Fibroblast of the conjunctiva (primary cell): ENCODE results near the gene KRT74.
"Not testable (repeated sequence)": the region's sequence is repeated elsewhere in the genome, so short reads cannot be mapped to it uniquely, and the experiment has no call there.

Source experiments
- DNase-seq: peaks from one replicate; pipeline ENCODE4 v3.0.0-alpha.2; 2010; ENCODE audit warnings: low read depth

Gene KRT74

DNA sequence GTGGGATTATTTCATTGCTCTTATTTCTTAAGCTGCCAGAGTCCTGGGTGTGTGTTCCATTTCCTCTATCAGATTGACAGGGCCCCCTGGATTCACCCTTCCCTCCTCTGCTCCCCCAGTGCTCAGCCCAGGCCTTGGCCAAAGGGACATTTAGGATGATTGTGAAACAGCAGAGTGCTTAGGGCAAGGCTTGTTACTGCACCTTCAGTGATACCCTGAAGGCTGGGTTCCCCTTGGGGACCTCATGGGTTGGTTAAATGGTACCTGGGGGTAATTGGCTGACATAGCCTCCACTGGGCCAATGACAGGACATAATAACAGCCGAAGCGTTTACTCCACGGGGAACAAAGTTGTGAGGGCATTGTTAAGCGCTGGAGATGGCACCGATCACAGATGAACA, 28.9 kb upstream of the KRT74 start:
- no peak for DNase-seq

DNA sequence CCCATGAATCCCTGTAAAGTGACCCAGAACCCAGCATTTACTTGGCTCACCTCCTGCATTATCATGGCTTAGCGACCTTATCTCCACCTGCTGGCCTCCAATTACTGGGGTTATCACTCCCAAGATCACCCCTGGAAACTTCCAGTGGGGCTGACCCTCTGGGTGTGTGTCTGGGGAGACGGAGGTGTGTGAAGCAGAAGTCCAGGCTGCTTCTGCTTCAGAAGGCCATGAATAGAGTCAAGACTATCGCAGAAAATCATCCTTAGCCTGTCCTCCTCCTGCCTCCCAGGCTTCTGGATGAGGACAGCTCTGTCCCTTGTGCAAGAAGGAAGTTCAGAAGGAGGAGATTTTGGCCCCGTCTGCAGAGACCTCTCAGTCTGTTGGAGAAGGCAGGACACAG, 28.0 kb upstream of the KRT74 start:
- no peak for DNase-seq

DNA sequence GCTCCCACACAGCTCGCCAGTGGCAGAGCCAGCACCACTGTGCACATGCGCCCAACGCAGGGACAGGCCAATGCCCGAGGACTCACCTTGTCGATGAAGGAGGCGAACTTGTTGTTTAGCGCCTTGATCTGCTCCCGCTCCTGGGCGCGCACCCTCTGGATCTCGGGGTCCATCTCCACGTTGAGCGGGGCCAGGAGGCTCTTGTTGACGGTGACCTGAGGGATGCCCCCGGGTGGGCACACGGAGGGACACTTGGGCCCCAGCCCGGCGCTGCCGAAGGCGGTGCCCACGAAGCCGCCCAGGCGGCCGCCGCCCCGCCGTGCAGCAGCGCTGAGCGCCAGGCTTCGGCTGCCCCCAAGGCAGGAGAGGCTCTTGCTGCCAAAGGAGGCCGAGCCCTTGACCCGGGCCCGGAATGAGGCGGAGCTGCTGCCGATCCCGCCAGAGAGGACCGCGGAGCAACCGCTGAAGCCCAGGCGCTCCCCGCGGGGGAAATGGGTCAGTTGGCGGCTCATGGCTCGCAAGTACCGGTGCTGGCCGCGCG, 27.4 kb upstream of the KRT74 start, which contains the start of gene KRT72:
Gene KRT72, minus strand, starts transcription at position 523 of the 541 bp plus-strand sequence. Its CDS starts 11 bp downstream, at position 512.
- DNase-seq, result no peak

DNA sequence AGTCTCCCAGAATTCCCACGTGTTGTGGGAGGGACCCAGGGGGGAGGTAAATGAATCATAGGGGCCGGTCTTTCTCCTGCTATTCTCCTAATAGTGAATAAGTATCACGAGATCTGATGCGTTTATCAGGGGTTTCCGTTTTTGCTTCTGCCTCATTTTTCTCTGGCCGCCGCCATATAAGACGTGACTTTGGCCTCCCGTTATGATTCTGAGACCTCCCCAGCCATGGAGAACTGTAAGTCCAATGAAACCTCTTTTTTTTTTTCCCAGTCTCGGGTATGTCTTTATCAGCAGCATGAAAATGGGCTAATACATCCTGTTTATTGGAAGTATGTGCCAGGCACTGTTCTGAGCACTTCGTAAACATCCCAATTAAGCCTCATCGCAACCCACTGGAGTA, 26.8 kb upstream of the KRT74 start:
- no peak for DNase-seq

DNA sequence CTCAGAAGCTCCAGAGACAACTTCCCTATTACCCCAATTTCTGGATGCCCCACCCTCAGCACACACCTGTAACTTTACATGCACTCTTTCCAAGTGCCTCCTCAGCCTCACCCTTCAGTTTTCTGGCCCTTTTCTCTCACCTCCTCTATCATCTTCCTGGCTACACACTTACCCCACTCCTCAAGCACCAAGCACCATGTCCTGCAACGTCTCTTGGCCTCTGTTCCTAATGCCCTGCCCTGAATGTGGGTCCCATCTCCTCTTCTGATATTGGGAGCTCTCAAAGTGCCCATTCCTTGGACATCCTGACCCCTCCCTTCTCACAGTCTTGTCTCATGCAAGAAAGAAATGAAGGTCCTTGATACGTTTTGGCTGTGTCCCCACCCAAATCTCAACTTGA, 26.4 kb upstream of the KRT74 start:
- DNase-seq, result no peak

DNA sequence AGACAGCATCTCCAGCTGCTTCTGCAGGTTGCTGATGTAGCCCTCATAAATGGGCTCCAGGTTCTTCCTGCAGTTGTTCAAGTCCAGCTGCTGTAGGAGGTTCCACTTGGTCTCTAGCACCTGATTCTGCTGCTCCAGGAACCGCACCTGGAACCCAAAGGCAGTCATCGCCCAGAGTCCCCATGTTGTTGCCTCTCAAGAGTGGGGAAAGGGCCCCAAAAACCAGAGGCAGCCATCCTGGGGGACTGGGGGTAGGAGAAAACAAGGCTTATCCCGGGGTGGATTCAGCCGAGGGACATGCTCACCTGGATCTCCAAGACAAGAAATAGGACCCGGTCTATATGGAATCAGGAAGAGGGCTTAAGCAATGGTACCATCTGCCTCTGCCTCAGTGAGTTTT, 25.3 kb upstream of the KRT74 start:
- DNase-seq, result no peak

DNA sequence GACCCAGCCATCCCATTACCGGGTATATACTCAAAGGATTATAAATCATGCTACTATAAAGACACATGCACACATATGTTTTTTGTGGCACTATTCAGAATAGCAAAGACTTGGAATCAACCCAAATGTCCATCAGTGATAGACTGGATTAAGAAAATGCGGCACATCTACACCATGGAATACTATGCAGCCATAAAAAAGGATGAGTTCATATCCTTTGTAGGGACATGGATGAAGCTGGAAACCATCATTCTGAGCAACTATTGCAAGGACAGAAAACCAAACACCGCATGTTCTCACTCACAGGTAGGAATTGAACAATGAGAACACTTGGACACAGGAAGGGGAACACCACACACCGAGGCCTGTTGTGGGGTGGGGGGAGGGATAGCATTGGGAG, 20.6 kb upstream of the KRT74 start:
- DNase-seq, result not testable (repeated sequence)

DNA sequence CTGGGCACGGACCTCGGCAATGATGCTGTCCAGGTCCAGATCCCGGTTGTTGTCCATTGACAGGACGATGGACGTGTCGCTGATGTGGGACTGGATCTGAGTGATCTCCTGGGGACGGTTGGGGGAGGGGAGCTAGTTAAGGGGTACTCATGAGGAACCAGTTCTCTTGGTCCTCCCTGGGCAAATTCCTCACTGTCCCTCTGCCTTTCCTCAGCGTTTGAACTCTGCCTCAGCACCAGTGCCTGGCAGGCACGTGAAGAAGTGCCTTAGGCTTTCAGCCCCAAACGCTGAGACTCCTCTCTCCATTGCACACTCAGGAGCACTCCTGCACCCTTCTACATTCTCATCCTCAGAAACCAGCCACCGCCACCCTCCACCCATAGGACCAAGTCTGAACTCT, 17.9 kb upstream of the KRT74 start:
- no peak for DNase-seq

DNA sequence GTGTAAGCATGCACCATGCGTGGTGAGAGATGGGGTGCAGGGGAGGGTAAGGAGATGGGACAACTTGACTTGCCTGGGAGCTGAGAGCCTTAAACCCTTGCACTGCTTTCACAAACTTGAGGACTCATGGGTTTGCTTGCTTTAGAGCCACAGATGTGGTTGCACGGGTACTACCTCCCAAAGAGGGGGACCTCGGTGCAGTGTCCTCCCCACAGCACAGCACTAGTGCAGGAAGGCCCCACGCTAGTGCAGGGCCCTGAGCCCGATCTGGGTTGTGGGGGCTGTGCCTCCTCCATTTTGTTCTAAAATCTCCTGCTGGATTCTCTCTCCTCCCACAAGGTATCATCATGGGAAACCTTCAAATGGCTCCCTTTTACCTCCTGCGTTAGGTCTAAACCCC, 16.4 kb upstream of the KRT74 start:
- no peak for DNase-seq

DNA sequence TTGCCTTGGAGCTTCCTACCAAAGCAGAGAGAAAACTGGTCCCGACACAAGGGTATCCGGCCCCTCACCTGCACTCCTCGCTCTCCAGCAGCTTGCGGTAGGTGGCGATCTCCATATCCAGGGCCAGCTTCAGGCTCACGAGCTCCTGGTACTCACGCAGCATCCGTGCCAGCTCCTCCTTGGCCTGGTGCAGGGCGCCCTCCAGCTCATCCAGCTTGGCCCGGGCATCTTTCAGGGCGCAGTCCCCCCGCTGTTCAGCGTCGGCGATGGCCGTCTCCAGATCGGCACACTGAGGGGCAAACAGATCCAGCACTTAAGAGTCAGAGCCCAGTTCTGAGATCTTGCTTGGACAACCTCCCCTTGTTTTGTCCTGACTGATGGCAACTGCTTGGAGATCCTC, 13.9 kb upstream of the KRT74 start:
- DNase-seq, result no peak

DNA sequence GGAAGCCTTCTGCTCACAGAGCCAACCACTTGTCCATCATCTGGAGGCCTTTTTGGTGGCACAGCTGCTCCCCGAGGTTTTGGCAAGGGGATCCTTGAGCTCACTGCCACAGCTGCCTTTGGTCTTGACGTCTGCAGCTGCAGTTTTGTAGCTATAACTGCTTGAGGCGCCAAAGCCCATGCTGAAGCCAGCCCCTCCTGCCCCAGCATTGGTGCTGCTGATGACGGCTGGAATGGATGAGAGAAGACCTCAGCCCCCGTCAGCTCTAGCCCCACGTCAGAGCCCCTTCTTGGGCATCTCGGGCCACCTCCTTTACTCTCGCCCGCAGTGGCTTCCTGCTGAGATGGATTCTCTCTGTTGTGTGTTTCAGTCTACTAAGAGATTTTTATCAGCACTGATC, 12.3 kb upstream of the KRT74 start:
- DNase-seq, result no peak

DNA sequence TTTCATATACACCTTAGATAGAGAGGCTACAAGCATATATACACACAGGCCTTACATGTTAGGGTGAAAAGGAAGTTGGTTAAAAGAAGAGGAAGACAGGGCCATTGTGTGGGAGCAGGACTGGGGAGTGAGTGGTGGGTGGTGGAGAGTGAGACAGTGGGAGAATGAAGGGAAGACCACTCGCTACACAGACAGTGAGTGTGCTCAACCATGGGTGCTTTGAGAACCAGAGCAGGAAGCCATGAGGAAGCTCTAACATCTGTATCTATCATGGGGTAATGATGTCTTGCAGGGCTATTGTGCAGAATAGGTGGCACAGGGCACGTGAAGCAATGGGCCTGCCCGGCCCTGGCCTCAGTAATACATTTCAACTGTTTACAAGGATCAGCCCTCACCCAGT, 11.4 kb upstream of the KRT74 start:
- DNase-seq, result no peak

DNA sequence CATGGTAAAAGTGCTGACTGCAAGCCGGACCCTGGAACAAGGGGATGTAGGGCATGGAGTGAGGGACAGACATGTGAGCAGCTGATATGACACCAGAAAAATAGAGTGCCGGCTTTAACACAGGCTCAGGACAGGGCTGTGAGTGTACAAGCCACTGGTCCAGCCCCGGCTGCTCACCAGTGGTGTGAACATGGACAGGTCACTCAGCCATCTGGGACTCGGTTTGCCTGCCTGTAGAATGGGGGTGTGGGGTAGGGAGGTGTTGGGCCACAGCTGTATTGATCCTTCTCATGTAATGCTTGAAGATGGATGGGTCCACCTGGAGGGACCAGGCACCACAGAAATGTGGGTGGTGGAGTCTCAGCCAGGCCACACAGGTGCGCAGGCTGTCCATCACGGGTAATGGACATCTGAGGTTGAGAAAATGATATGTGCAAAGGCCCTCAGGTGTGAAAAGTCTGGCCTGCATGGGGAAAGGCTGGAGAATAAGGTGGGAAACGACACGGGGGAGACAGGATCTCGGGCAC, 10.6 kb upstream of the KRT74 start:
- DNase-seq, result no peak

DNA sequence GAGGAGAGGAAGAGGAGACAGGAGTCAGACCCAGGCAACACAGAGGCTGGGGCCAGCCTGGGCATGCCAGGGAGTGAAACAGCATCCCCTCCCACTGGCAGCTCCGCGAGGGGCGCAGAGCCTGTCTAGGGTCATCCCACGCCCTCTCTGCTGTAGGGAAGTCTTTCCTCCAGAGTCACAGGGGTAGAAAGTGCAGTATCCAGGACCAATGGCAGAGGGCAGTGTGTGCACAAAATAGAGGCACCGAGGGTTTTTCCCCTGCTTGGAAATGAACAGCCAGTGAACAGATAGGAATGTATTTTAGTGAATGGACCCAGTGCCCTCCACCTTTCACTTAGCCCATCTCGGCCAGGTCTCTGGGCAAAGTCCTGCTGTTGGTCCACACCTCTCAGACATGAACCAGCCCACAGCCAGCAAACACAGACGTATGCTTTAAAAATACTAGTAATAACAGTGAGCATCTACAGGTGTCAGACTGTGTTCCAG, 9.4 kb upstream of the KRT74 start:
- peak; percentile 10 for DNase-seq

DNA sequence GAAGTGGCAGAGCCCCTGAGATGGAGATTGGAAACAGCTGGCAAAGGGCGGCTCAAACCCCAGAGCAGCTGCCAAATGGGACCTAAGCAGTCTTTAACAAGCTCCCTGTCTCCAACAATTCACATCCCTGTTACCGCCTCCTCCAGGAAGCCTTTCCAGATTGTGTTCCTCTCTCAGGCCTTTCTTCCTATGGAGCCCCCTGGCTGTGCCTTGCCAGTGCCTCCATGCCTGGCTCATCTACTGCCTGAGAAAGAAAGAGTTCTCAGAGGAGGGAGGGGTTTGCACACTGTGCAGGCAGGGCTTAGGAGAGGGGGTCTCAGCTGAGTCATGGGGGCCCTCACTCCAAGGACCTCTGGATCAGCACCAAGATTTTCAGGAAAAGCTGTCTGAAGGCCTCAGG, 8.8 kb upstream of the KRT74 start:
- DNase-seq, result no peak

DNA sequence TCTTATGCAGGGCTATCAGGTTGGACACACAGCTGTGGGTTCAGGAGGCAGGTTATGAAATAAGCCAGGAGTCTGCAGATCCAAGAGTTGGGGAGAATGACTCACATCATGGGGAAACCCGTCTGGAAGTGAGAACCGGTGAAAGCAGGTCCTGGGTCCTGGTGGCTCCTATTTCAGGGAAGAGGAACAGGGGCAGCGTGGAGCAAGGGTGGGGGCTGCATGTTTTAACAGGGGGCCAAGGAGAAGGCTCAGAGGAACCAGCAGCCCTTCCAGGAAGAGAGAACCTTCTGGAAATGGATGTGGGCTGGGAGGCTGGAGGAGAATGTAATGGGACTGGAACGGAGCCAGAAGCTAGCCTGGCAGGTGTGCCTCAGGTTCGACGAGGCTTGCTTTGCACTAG, 7.8 kb upstream of the KRT74 start:
- no peak for DNase-seq

DNA sequence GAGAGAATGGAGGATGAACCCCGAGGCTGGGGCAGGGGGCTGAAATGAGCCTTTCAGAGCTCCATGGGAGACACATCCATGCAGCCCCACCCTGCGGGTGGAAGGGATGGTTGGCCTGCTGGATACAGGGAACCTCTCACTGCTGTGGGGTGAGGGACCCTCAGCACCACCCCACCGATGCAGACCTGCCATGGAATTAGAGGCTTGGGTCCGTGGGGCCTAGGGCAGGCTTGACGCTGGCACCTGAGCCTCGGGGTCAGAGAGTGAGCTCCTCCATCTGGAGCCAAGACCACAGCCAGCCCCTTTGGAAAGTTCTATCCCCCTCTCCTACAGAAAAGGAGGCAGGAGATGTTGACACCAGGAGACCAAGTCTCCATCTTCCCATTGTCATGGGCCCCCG, 7.4 kb upstream of the KRT74 start:
- no peak for DNase-seq

DNA sequence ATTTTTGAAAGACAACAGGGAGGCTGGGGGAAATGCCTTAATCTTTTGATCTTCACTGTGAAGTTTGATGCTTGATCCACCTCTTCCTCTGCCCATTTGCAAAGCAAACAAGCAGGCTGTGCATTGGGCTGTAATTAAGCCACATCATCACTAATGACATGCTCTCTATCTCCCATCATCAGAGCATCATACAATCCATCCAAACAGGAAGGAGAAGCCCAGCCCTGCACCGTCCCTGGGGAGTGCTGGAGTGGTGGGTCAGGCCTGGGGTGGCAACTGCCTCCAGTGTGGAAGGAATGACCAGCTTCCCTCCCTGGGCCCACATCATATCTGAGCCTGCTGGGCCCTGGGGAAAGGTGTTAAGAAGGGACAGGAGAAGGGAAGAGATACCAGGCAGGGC, 6.9 kb upstream of the KRT74 start:
- DNase-seq, result no peak

DNA sequence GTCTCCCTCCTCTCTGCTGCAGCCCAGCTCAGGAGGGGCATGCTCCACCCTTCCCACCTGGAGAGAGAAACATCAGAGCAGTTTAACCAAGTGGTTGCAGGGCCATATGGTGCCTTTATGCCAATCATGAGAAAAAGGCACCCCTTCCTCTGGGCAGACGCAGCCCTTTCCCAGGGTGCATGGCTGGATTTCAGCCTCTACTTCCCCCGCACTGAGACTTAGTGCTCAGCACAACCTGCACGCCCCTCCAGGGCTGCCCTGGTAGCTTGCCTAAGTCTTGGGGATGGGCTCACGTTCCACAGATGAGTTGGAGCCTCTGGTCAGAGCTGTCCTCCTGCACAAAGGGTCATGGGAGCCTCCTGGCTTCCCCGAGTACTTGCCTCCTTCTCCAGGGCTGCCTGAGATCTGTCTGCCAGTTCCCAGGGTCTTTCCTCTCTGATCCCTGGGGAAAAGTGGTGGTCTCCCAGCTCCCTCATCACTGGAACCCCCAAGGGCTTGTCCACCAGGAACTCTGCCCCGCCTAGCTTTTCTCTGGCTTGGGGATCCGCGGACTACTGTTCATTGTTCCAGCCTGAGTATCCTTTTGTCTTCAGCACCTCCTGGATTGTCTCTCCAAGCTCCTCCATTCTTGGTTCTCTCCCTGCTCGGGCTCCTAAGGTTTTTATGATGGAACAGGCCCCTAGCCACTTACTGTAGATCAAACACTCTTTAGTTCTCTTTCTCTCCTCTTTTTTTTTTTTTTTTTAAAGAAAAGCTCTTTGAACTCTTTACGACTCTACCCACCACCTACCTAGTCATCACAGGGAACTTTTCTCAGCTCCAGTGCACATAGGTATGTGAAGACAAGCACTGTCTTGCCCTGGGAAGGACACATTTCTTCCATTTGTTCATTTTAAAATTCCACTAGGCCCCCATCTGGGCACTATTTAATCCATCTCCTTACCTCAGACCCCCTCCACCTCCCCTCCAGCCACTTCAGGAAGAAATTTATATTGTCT, 6.1 kb upstream of the KRT74 start:
- DNase-seq, result no peak

DNA sequence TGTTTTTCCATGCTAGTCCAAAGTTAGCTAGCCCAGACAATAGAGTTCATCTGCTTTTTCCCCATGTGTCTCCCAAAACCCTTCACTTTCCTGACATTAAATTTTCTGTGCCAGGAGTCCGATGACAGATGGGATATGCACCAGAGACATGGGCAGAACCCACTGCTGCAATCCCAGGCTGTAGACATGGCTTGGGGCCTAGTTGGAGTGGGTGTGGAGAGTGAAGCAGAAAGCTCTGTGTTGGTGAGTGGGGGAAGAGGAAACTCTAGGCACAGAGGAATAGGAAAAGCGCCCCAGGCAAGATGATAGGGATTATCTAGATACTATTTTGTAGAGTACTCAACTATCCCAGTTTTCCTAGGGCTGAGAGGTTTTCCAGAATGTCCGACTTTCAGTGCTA, 4.8 kb upstream of the KRT74 start:
- DNase-seq, result no peak

DNA sequence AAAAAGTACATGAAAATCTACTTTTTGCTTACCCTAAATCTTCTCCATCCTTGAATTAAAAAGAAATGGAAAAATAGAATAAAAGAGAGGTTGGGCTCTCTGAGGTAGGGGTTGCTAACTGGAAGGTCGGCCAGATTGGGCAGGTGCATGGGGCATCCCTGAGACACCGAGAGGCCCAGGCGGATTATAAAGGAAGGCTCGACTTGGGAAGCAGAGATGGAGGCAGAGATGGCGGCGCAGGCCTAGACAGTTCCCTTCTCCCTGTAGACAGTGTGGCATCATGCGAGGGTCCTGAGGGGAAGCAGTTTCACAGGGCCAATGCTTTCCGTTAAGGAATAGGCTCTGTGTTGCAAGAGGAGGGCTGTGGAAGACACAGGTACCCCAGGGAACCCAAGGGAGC, 3.7 kb upstream of the KRT74 start:
- no peak for DNase-seq

DNA sequence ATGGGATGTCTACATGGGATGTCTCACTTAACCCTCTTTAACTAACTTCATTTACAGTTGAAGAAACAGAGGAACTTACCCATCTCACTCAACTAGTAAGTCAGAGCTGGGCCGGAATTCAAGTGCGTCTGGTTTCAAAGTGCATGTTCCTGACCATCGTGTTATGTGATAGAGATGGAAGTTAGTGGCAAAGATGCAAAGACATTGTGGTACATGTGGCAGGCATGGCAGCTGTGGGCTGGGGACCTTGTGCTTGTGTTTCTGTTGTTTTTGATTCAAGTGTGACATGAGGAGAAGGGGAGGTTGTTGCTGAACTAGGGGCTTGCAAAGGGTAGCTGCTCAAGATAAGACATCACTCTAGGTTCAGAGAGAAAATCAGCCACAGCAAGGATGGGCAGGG, 2.3 kb upstream of the KRT74 start:
- no peak for DNase-seq

DNA sequence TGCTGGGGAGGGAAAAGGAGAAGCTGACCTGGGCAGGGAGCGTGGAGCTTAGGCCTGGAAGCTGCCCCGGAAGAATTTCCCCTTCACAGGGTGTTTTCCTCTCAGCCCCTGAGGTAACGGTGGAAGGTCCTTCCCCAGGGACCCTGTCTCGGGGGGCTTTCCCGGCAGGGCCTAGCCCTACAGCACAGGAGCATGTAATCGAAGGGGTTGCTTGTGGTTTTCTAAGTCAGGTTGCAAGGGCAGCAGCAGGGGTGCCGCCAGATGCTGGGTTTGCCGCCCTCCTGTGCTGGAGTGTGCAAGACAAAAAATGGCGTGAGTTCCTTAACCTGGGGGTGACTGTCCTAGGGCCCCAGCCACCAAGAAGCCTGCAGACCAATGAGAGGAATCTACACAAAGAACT, 1.6 kb upstream of the KRT74 start:
- DNase-seq, result no peak
